Measurements from ENCODE around the gene FIP1L1. TPM values are rescaled to one million over a fixed set of nuclear protein-coding genes. Genes with fewer than 3 reads are reported as not detected.

FIP1L1 gene
- total RNA-seq, 1 donor from 2014 or later = 56.8 TPM

DNA sequence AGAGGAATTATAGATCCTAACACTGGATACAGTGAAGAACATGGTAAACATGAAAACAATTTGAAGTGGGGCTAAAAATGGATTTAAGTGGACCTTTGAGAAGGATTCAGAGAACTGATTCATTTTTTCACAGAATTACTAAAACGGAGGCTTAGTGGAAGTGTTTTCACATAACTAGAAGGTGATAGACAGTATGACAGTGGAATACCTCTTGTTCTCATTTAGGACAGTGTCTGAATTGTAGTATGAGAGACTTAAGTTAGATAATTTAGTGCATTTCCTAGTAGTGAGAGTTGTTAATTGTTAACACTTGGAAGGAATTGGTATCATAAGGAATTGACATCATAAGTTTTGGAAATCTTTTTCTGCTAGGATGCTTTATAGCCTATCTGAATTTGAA, 64.1 kb downstream of the FIP1L1 start:
- H3K27ac Mint-ChIP-seq (ENCODE audit: unreplicated experiment) = no peak overlapping the region
- no peak overlapping the region for H3K4me3 Mint-ChIP-seq (ENCODE audit: unreplicated experiment)
- H3K27me3 Mint-ChIP-seq (ENCODE audit: unreplicated experiment) = no peaks in the 10 kb centered on the region
- H3K36me3 Mint-ChIP-seq (ENCODE audit: unreplicated experiment) = no peaks in the 10 kb centered on the region
- H3K4me1 Mint-ChIP-seq (ENCODE audit: low read depth, unreplicated experiment) = no peaks in the 10 kb centered on the region
- no peaks in the 10 kb centered on the region for H3K9me3 Mint-ChIP-seq (ENCODE audit: unreplicated experiment)
- DNase-seq = no peak
- TF ChIP-seq, protein P1, sequence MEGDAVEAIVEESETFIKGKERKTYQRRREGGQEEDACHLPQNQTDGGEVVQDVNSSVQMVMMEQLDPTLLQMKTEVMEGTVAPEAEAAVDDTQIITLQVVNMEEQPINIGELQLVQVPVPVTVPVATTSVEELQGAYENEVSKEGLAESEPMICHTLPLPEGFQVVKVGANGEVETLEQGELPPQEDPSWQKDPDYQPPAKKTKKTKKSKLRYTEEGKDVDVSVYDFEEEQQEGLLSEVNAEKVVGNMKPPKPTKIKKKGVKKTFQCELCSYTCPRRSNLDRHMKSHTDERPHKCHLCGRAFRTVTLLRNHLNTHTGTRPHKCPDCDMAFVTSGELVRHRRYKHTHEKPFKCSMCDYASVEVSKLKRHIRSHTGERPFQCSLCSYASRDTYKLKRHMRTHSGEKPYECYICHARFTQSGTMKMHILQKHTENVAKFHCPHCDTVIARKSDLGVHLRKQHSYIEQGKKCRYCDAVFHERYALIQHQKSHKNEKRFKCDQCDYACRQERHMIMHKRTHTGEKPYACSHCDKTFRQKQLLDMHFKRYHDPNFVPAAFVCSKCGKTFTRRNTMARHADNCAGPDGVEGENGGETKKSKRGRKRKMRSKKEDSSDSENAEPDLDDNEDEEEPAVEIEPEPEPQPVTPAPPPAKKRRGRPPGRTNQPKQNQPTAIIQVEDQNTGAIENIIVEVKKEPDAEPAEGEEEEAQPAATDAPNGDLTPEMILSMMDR (IDR thresholded peaks at IDR 0.05; ENCODE audit: partially characterized antibody, unreplicated experiment) = no peak

DNA sequence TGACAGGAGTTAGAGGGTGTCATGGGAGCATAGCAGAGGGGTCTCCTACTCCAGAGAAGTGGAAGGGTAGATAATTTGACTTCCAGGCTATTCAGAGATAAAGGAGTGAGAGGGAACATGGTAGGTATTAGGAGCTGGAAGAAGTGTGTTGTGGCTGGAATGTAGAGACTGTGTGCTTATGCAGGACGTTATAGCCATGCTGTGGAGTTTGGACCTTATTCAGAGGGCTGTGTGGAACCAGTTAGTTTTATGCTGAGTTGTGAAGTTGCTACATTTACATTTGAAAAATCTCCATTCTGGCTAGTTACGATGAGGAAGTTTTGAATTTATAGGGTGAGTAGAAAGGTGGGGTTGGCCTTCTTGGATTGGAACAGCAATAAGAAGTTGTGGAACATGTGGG, 67.5 kb downstream of the FIP1L1 start:
- Mint-ChIP-seq H3K9me3 (ENCODE audit: unreplicated experiment) (no peaks in the 10 kb centered on the region), H3K27ac (ENCODE audit: unreplicated experiment) (no peak overlapping the region), H3K27me3 (ENCODE audit: unreplicated experiment) (no peaks in the 10 kb centered on the region), H3K4me3 (ENCODE audit: unreplicated experiment) (no peak overlapping the region), H3K36me3 (ENCODE audit: unreplicated experiment) (no peaks in the 10 kb centered on the region), H3K4me1 (ENCODE audit: low read depth, unreplicated experiment) (no peaks in the 10 kb centered on the region)
- TF ChIP-seq, protein P1 (IDR thresholded peaks at IDR 0.05; ENCODE audit: partially characterized antibody, unreplicated experiment) = no peak
- DNase-seq = no peak

DNA sequence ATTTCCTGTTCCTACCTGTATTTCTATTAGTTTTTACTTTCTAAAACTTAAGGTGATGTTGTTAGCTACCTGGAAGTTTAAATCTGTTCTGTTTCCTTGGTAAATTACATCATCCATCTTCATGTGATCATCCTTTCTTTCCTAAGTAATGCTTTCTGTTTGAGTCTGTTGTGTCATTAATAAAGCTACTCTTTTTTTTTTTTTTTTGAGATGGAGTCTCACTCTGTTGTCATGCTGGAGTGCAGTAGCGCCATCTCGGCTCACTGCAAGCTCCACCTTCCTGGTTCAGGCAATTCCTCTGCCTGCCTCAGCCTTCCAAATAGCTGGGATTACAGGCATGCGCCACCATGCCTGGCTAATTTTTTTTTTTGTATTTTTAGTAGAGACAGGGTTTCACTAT, 73.3 kb downstream of the FIP1L1 start:
- no peak for DNase-seq
- H3K27ac Mint-ChIP-seq (ENCODE audit: unreplicated experiment) = no peak overlapping the region
- H3K4me3 Mint-ChIP-seq (ENCODE audit: unreplicated experiment) = no peak overlapping the region
- no peaks in the 10 kb centered on the region for H3K27me3 Mint-ChIP-seq (ENCODE audit: unreplicated experiment)
- no peaks in the 10 kb centered on the region for H3K9me3 Mint-ChIP-seq (ENCODE audit: unreplicated experiment)
- TF ChIP-seq, protein P1 (IDR thresholded peaks at IDR 0.05; ENCODE audit: partially characterized antibody, unreplicated experiment) = no peak
- no peaks in the 10 kb centered on the region for H3K4me1 Mint-ChIP-seq (ENCODE audit: low read depth, unreplicated experiment)
- H3K36me3 Mint-ChIP-seq (ENCODE audit: unreplicated experiment) = no peaks in the 10 kb centered on the region

DNA sequence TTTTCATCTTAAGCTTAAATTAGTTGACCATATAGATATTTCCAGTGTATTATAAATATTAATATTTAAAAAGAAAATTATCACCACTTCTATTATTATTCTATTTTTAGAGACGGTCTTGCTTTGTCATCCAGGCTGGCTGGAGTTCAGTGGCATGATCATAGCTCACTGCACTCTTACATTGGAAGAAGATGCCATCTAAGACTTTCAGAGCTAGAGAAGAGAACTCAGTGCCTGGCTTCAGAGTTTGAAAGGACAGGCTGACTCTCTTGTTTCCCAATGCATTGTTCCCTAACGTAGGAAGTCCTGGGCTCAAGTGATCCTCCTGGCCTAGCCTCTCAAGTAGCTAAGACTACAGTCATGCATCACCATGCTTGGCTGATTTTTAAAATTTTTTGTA, 75.9 kb downstream of the FIP1L1 start:
- Mint-ChIP-seq H3K9me3 (ENCODE audit: unreplicated experiment) (no peaks in the 10 kb centered on the region), H3K4me1 (ENCODE audit: low read depth, unreplicated experiment) (no peaks in the 10 kb centered on the region), H3K27ac (ENCODE audit: unreplicated experiment) (no peak overlapping the region), H3K4me3 (ENCODE audit: unreplicated experiment) (no peak overlapping the region), H3K36me3 (ENCODE audit: unreplicated experiment) (no peaks in the 10 kb centered on the region), H3K27me3 (ENCODE audit: unreplicated experiment) (no peaks in the 10 kb centered on the region)
- TF ChIP-seq, protein P1 (IDR thresholded peaks at IDR 0.05; ENCODE audit: partially characterized antibody, unreplicated experiment) = no peak
- no peak for DNase-seq

DNA sequence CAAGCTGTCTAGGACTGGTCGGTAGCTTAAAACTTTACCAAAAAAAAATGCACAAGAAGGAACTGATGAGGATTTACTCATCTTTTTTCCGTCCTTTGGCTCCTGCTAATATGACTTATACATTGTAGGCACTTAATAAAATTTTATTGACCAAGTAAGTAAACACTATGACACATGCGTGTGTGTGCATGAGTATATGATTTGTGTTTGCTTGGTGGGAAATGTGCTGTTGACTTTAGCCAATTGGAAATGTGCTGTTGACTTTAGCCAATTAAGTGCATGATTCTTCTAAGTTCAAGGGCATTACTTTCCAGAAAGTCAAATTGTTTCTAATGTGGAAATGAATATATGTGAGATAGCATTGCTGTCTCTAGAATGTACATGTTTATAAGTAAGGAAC, 78.3 kb downstream of the FIP1L1 start:
- Mint-ChIP-seq H3K4me1 (ENCODE audit: low read depth, unreplicated experiment) (no peaks in the 10 kb centered on the region), H3K36me3 (ENCODE audit: unreplicated experiment) (no peaks in the 10 kb centered on the region), H3K4me3 (ENCODE audit: unreplicated experiment) (no peak overlapping the region), H3K9me3 (ENCODE audit: unreplicated experiment) (no peaks in the 10 kb centered on the region), H3K27me3 (ENCODE audit: unreplicated experiment) (no peaks in the 10 kb centered on the region), H3K27ac (ENCODE audit: unreplicated experiment) (no peak overlapping the region)
- DNase-seq = no peak
- TF ChIP-seq, protein P1 (IDR thresholded peaks at IDR 0.05; ENCODE audit: partially characterized antibody, unreplicated experiment) = no peak
